ENCODE results near the gene PI3. TPM values are rescaled to one million over a fixed set of nuclear protein-coding genes. Genes with fewer than 3 reads are reported as not detected.

PI3 gene
- total RNA-seq, 1 experiment from 2014 or later = not detected

- no peak for DNase-seq (ENCODE audit: low read depth)
These were observed 13.0 kb downstream of the PI3 start for GRCh38 chr20:45187693-45188092.

- DNase-seq (ENCODE audit: low read depth) = no peak
These were observed 14.4 kb downstream of the PI3 start for GRCh38 chr20:45189067-45189609.

GRCh38 chr20:45189861-45190260 is 15.2 kb downstream of the PI3 start:
- no peak for DNase-seq (ENCODE audit: low read depth)

- no peak for DNase-seq (ENCODE audit: low read depth)
These were observed 17.2 kb downstream of the PI3 start for GRCh38 chr20:45191926-45192325.

GRCh38 chr20:45193331-45193730 is 18.6 kb downstream of the PI3 start:
- DNase-seq (ENCODE audit: low read depth) = no peak

- DNase-seq (ENCODE audit: low read depth) = no peak
These were observed 32.0 kb downstream of the PI3 start, which contains the start of gene SEMG1 for GRCh38 chr20:45206725-45207124. Gene SEMG1, plus strand, starts transcription at chr20:45207033. Its CDS starts 21 bp downstream, at chr20:45207054.

- DNase-seq (ENCODE audit: low read depth) = no peak
These were observed 35.2 kb downstream of the PI3 start for GRCh38 chr20:45209924-45210323.

GRCh38 chr20:45211569-45212474 is 37.1 kb downstream of the PI3 start:
- DNase-seq (ENCODE audit: low read depth) = no peak

- DNase-seq (ENCODE audit: low read depth) = no peak
These were observed 38.1 kb downstream of the PI3 start for GRCh38 chr20:45212836-45213235.

- peak; percentile 42 for DNase-seq (ENCODE audit: low read depth)
These were observed 43.4 kb downstream of the PI3 start for GRCh38 chr20:45218124-45218523.

GRCh38 chr20:45218636-45219035 is 43.9 kb downstream of the PI3 start:
- DNase-seq (ENCODE audit: low read depth) = no peak

- no peak for DNase-seq (ENCODE audit: low read depth)
These were observed 46.4 kb downstream of the PI3 start, which contains the start of gene SEMG2 for GRCh38 chr20:45221076-45221475. Gene SEMG2, plus strand, starts transcription at chr20:45221373. Its CDS starts 17 bp downstream, at chr20:45221390.

- no peak for DNase-seq (ENCODE audit: low read depth)
These were observed 48.4 kb downstream of the PI3 start for GRCh38 chr20:45223136-45223535.

Other genes starting within 250 kb of the PI3 start
- gene TOMM34, start 214.5 kb upstream of the PI3 start, total RNA-seq (2014; rRNA removed; shearing (Covaris generic)) = 113 and 118 TPM in 2 replicates
- 39.0 and 56.0 TPM in 2 replicates for gene STK4, start 208.4 kb upstream of the PI3 start, total RNA-seq (2014; rRNA removed; shearing (Covaris generic))
- gene KCNS1, start 73.8 kb upstream of the PI3 start, total RNA-seq (2014; rRNA removed; shearing (Covaris generic)) = 0.34 and 1.5 TPM in 2 replicates
- gene WFDC5, start 59.7 kb upstream of the PI3 start, total RNA-seq (2014; rRNA removed; shearing (Covaris generic)) = not detected in 2 replicates
- gene WFDC12, start 50.4 kb upstream of the PI3 start, total RNA-seq (2014; rRNA removed; shearing (Covaris generic)) = not detected in 2 replicates
- gene SEMG1, start 32.1 kb downstream of the PI3 start, total RNA-seq (2014; rRNA removed; shearing (Covaris generic)) = not detected in 2 replicates
- gene SEMG2, start 46.5 kb downstream of the PI3 start, total RNA-seq (2014; rRNA removed; shearing (Covaris generic)) = not detected in 2 replicates
- gene SLPI, start 79.7 kb downstream of the PI3 start, total RNA-seq (2014; rRNA removed; shearing (Covaris generic)) = 0.30 TPM in 1 of 2 replicates, not detected in the other
- gene RBPJL, start 131.9 kb downstream of the PI3 start, total RNA-seq (2014; rRNA removed; shearing (Covaris generic)) = not detected in 2 replicates
- gene MATN4, start 133.4 kb downstream of the PI3 start, total RNA-seq (2014; rRNA removed; shearing (Covaris generic)) = not detected in 2 replicates
- 177 and 189 TPM in 2 replicates for gene SDC4, start 173.5 kb downstream of the PI3 start, total RNA-seq (2014; rRNA removed; shearing (Covaris generic))
- gene SYS1, start 188.3 kb downstream of the PI3 start, total RNA-seq (2014; rRNA removed; shearing (Covaris generic)) = 26.7 and 29.4 TPM in 2 replicates
- not detected in 2 replicates for gene TP53TG5, start 203.4 kb downstream of the PI3 start, total RNA-seq (2014; rRNA removed; shearing (Covaris generic))
- gene DBNDD2, start 233.4 kb downstream of the PI3 start, total RNA-seq (2014; rRNA removed; shearing (Covaris generic)) = 15.4 and 17.6 TPM in 2 replicates
- gene PIGT, start 241.2 kb downstream of the PI3 start, total RNA-seq (2014; rRNA removed; shearing (Covaris generic)) = 250 and 270 TPM in 2 replicates

All from M059J (cell line).